IMR-90 (cell line): ENCODE data around the gene SVOPL. TPM values are rescaled to one million over a fixed set of nuclear protein-coding genes. Genes with fewer than 3 reads are reported as not detected.

Source experiments
- ATAC-seq: fragments of 200-7000 bp; cut with Tn5 transposase; 2 replicates; pipeline ENCODE4 v1.9.1; 2020; ENCODE audit warnings: low read depth, mild to moderate bottlenecking, moderate library complexity
- BruUV-seq: library from RNA; stranded (reverse); fragments of 400-500 nt; replicated peaks from 2 replicates; lab custom pipeline; 2021; lab: Mats Ljungman, UMichigan
- CTCF ChIA-PET: fragments of 300-600 bp; formaldehyde crosslinking; extraction: SDS; loops from one replicate; lab custom pipeline; 2021; ENCODE audit warnings: antibody characterized with exemption; lab: Yijun Ruan, JAX
- POLR2A ChIA-PET: fragments of 300-600 bp; sonication (Branson Sonifier 250); formaldehyde crosslinking; loops from one replicate; lab custom pipeline; 2022; ENCODE audit warnings: antibody characterized with exemption; ENCODE audit not compliant: unreplicated experiment; lab: Charles Lee
- DNase-seq: peaks from one replicate; pipeline ENCODE4 v3.0.0; 2013
- H2AFZ ChIP-seq: replicated peaks from 2 replicates; pipeline ENCODE3; 2013; ENCODE audit warnings: low read length, mild to moderate bottlenecking; ENCODE audit not compliant: poor library complexity
- H2AK5ac ChIP-seq: 2 replicates; pipeline ENCODE4 v1.6.1; 2013; ENCODE audit warnings: low read depth, low read length, inconsistent platforms
- H2AK9ac ChIP-seq: replicated peaks from 2 replicates; pipeline ENCODE3; 2013; ENCODE audit warnings: mild to moderate bottlenecking, low read depth, low read length, moderate library complexity; ENCODE audit not compliant: poor library complexity
- H2BK120ac ChIP-seq: 2 replicates; pipeline ENCODE4 v1.6.1; 2013; ENCODE audit warnings: low read depth, low read length, inconsistent platforms
- H2BK15ac ChIP-seq: 3 replicates; pipeline ENCODE4 v1.6.1; 2013; ENCODE audit warnings: low read depth, low read length, inconsistent platforms
- H2BK20ac ChIP-seq: 2 replicates; pipeline ENCODE4 v1.6.1; 2013; ENCODE audit warnings: low read depth, mild to moderate bottlenecking, inconsistent platforms, low read length, moderate library complexity
- H2BK5ac ChIP-seq: 2 replicates; pipeline ENCODE4 v1.6.1; 2013; ENCODE audit warnings: mild to moderate bottlenecking, low read depth, low read length, inconsistent platforms; ENCODE audit not compliant: poor library complexity, severe bottlenecking
- H3K14ac ChIP-seq: replicated peaks from 2 replicates; pipeline ENCODE4 v1.6.1; 2013; ENCODE audit warnings: low read depth, low read length, inconsistent platforms
- H3K18ac ChIP-seq: 2 replicates; pipeline ENCODE4 v1.6.1; 2013; ENCODE audit warnings: low read depth, low read length, control low read depth
- H3K23ac ChIP-seq: 2 replicates; pipeline ENCODE4 v1.6.1; 2013; ENCODE audit warnings: low read depth, low read length, inconsistent platforms
- H3K27ac ChIP-seq: 2 replicates; pipeline ENCODE4 v1.5.1; 2013; ENCODE audit warnings: mild to moderate bottlenecking, control low read depth, low read length; ENCODE audit not compliant: insufficient read depth
- H3K27me3 ChIP-seq: 2 replicates; pipeline ENCODE4 v1.6.1; 2013; ENCODE audit warnings: low read length; ENCODE audit not compliant: control insufficient read depth, insufficient read depth
- H3K36me3 ChIP-seq: 2 replicates; pipeline ENCODE4 v1.6.1; 2013; ENCODE audit warnings: low read length, mixed read lengths; ENCODE audit not compliant: control insufficient read depth, insufficient read depth
- H3K4ac ChIP-seq: 2 replicates; pipeline ENCODE4 v1.6.1; 2013; ENCODE audit warnings: low read depth, low read length, inconsistent platforms
- H3K4me1 ChIP-seq: 2 replicates; pipeline ENCODE4 v1.6.1; 2013; ENCODE audit warnings: low read length, mixed read lengths; ENCODE audit not compliant: control insufficient read depth, insufficient read depth
- H3K4me2 ChIP-seq: 2 replicates; pipeline ENCODE4 v1.6.1; 2013; ENCODE audit warnings: low read depth, mild to moderate bottlenecking, control low read depth, low read length, moderate library complexity
- H3K4me3 ChIP-seq: 2 replicates; pipeline ENCODE4 v1.5.1; 2013; ENCODE audit warnings: low read depth, mild to moderate bottlenecking, control low read depth, low read length, moderate library complexity; ENCODE audit not compliant: insufficient read depth
- H3K56ac ChIP-seq: 2 replicates; pipeline ENCODE4 v1.6.1; 2013; ENCODE audit warnings: low read length, inconsistent platforms; ENCODE audit not compliant: insufficient read depth; ENCODE audit errors: extremely low read depth
- H3K79me1 ChIP-seq, 2 experiments: 2 replicates each; pipeline ENCODE4 v1.6.1; 2013; ENCODE audit warnings: low read length in 2 of 2, inconsistent platforms in 1 of 2, low read depth in 1 of 2
- H3K9ac ChIP-seq: 2 replicates; pipeline ENCODE4 v1.6.1; 2013; ENCODE audit warnings: low read depth, low read length, control low read depth
- H3K9me1 ChIP-seq: 2 replicates; pipeline ENCODE4 v1.6.1; 2013; ENCODE audit warnings: low read length, inconsistent platforms; ENCODE audit not compliant: insufficient read depth
- H3K9me3 ChIP-seq: 2 replicates; pipeline ENCODE4 v1.6.1; 2013; ENCODE audit warnings: low read length; ENCODE audit not compliant: control insufficient read depth, insufficient read depth
- H4K20me1 ChIP-seq: 2 replicates; pipeline ENCODE4 v1.6.1; 2013; ENCODE audit warnings: low read length, inconsistent platforms; ENCODE audit not compliant: insufficient read depth
- H4K5ac ChIP-seq: 2 replicates; pipeline ENCODE4 v1.6.1; 2013; ENCODE audit warnings: mild to moderate bottlenecking, low read depth, low read length, control low read depth
- H4K8ac ChIP-seq, 2 experiments: 2 replicates each; pipeline ENCODE4 v1.6.1; 2013; ENCODE audit warnings: low read depth in 2 of 2, low read length in 2 of 2, control low read depth in 1 of 2, inconsistent platforms in 1 of 2
- H4K91ac ChIP-seq: 2 replicates; pipeline ENCODE4 v1.6.1; 2013; ENCODE audit warnings: low read depth, low read length, inconsistent platforms; ENCODE audit not compliant: insufficient read depth
- BHLHE40 ChIP-seq: fragments of 150-350 bp; IDR thresholded peaks from 2 replicates; pipeline ENCODE4 v1.6.1; 2016; ENCODE audit warnings: mild to moderate bottlenecking, low read depth, low read length
- CEBPB ChIP-seq: IDR thresholded peaks from 2 replicates; pipeline ENCODE4 v1.6.1; 2012; ENCODE audit warnings: low read depth, low read length, improper control_type of control experiment
- CHD1 ChIP-seq: IDR thresholded peaks from 2 replicates; pipeline ENCODE4 v1.6.1; 2012; ENCODE audit warnings: low read depth, low read length, improper control_type of control experiment
- MAFK ChIP-seq: IDR thresholded peaks from 2 replicates; pipeline ENCODE4 v1.6.1; 2012; ENCODE audit warnings: low read depth, low read length, improper control_type of control experiment
- MAZ ChIP-seq: IDR thresholded peaks from 2 replicates; pipeline ENCODE4 v1.6.1; 2012; ENCODE audit warnings: low read depth, mild to moderate bottlenecking, low read length, improper control_type of control experiment, moderate library complexity, borderline replicate concordance
- MXI1 ChIP-seq: IDR thresholded peaks from 2 replicates; pipeline ENCODE4 v1.6.1; 2012; ENCODE audit warnings: low read depth, mild to moderate bottlenecking, low read length, moderate library complexity, borderline replicate concordance
- POLR2A ChIP-seq: IDR thresholded peaks from 2 replicates; pipeline ENCODE4 v1.6.1; 2012; ENCODE audit warnings: mild to moderate bottlenecking, low read depth, low read length
- RCOR1 ChIP-seq: IDR thresholded peaks from 2 replicates; pipeline ENCODE4 v1.6.1; 2012; ENCODE audit warnings: mild to moderate bottlenecking, low read length, improper control_type of control experiment; ENCODE audit not compliant: insufficient replicate concordance
- WGBS, 2 experiments: methylation state at CpG; one replicate each; pipeline versions ENCODE4 v1.1.5 to v1.1.7; 2013; ENCODE audit warnings: missing lambda C conversion rate in 2 of 2; ENCODE audit not compliant: insufficient read length in 1 of 2; ENCODE audit errors: extremely low coverage in 2 of 2; 5-methylcytosine and 5-hydroxymethylcytosine counted together
- dilution Hi-C: fragments of 300-500 bp; cut with HindIII; formaldehyde crosslinking; loops from one replicate; pipeline ENCODE4 v1.14.3; 2018; ENCODE audit warnings: low sequenced_read_pairs; ENCODE audit not compliant: unreplicated experiment
- in situ Hi-C: fragments of 300-500 bp; cut with MboI; formaldehyde crosslinking; loops from 3 replicates; pipeline ENCODE4 v1.14.3; 2019; ENCODE audit warnings: low sequenced_read_pairs, inconsistent platforms, mixed read lengths
- intact Hi-C: fragments of 100-400 bp; cut with micrococcal nuclease; formaldehyde crosslinking; loops from 2 replicates; pipeline ENCODE4 v1.10.0; 2022
- polyA plus RNA-seq, 3 experiments: library from polyadenylated mRNA; depleted of rRNA; stranded (reverse); fragments of >200 nt; gene quantifications; 2 replicates each; pipeline ENCODE4 v1.2.3, GENCODE V29; 2012; ENCODE audit warnings: low replicate concordance in 1 of 3
- total RNA-seq: library from RNA; depleted of rRNA; stranded (reverse); fragments of >200 nt; gene quantifications from 2 replicates; pipeline ENCODE4 v1.2.3, GENCODE V29; 2012
- TF ChIP-seq, protein P1 (sequence below): fragments of 150-350 bp; IDR thresholded peaks from 2 replicates; pipeline ENCODE4 v1.6.1; 2016; ENCODE audit warnings: low read depth, mild to moderate bottlenecking, low read length, moderate library complexity, borderline replicate concordance

Gene SVOPL
- total and polyA plus RNA-seq, 2 of the 4 experiments (the other 2 are of a cell fraction): not detected

DNA sequence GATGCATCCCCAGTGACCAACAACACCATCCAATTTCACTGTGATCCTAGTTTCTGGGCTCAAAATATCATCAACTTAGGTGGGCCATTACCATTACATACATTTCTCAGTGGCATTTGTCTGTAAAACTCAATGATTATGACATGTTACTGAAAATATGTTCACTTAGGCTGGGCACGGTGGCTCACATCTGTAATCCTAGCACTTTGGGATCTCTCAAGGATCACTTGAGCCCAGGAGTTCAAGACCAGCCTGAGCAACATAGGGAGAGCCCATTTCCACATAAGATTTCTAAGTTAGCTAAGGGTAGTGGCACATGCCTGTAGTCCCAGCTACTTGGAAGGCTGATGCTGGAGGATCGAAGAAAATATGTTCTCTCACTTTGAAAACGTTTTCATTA lies 150.1 kb downstream of the SVOPL start:
- H3K9ac ChIP-seq: no peak overlapping the region
- CTCF ChIA-PET: no interaction called here
- in situ Hi-C loops: no loop called here

More for the DNA sequence above, 150.1 kb downstream of the SVOPL start:
- H3K4me1 ChIP-seq: no peaks in the 10 kb centered on the region
- BruUV-seq: no TSS peak
- no CpG with 5 or more reads among the region's 3 CpGs for WGBS, 2 experiments
- no peak overlapping the region for H2BK20ac ChIP-seq
- no peak overlapping the region for H4K5ac ChIP-seq
- H3K23ac ChIP-seq: no peak overlapping the region
- H3K4me3 ChIP-seq: no peak overlapping the region
- H4K91ac ChIP-seq: no peak overlapping the region
- H3K36me3 ChIP-seq: peaks cover 18% of the 10 kb centered on the region
- no peak overlapping the region for H3K4ac ChIP-seq
- no peak overlapping the region for H2BK5ac ChIP-seq
- dilution Hi-C loops (no loop called here), intact Hi-C loops (no loop called here)
- no peaks in the 10 kb centered on the region for H4K20me1 ChIP-seq
- H2BK120ac ChIP-seq: no peak overlapping the region
- H4K8ac ChIP-seq: no peak overlapping the region
- no peak overlapping the region for H2AK5ac ChIP-seq
- no peaks in the 10 kb centered on the region; the same call in 1 of the 2 replicates for H3K9me1 ChIP-seq
- ATAC-seq: no peak
- no peak for DNase-seq
- POLR2A ChIA-PET: no interaction called here
- no peak overlapping the region for H2AFZ ChIP-seq
- H2BK15ac ChIP-seq: no peak overlapping the region
- H3K14ac ChIP-seq: no peak overlapping the region
- no peaks in the 10 kb centered on the region; a peak in 2 of 4 replicates for H3K79me1 ChIP-seq
- no peak overlapping the region for H3K18ac ChIP-seq
- no peak overlapping the region for H2AK9ac ChIP-seq
- no peak overlapping the region for H3K56ac ChIP-seq
- H3K27me3 ChIP-seq: no peaks in the 10 kb centered on the region
- no peak overlapping the region for H3K4me2 ChIP-seq
- TF ChIP-seq CEBPB: no peak
- no peak for TF ChIP-seq RCOR1
- no peak for TF ChIP-seq MXI1
- TF ChIP-seq MAZ: no peak
- TF ChIP-seq BHLHE40: no peak
- TF ChIP-seq, protein P1, sequence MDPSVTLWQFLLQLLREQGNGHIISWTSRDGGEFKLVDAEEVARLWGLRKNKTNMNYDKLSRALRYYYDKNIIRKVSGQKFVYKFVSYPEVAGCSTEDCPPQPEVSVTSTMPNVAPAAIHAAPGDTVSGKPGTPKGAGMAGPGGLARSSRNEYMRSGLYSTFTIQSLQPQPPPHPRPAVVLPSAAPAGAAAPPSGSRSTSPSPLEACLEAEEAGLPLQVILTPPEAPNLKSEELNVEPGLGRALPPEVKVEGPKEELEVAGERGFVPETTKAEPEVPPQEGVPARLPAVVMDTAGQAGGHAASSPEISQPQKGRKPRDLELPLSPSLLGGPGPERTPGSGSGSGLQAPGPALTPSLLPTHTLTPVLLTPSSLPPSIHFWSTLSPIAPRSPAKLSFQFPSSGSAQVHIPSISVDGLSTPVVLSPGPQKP: no peak
- no peak for TF ChIP-seq POLR2A
- no peak for TF ChIP-seq CHD1
- TF ChIP-seq MAFK: no peak
- peaks cover 6% of the 10 kb centered on the region for H3K9me3 ChIP-seq
- no peak overlapping the region for H3K27ac ChIP-seq
